Stimulated activated CD8-positive, alpha-beta memory T cell treated with anti-CD3 and anti-CD28 coated beads, Interleukin-2, amount 100 ng/mL, for 1 hour (primary cell): ENCODE data around the gene APOC3.
"Not testable (repeated sequence)": the region's sequence is repeated elsewhere in the genome, so short reads cannot be mapped to it uniquely, and the experiment has no call there.

Source experiments
- DNase-seq, 2 donors: peaks; one replicate each; pipeline ENCODE4 v3.0.0-alpha.2; 2020; ENCODE audit warnings: low read depth in 2 of 2

APOC3 gene

DNA sequence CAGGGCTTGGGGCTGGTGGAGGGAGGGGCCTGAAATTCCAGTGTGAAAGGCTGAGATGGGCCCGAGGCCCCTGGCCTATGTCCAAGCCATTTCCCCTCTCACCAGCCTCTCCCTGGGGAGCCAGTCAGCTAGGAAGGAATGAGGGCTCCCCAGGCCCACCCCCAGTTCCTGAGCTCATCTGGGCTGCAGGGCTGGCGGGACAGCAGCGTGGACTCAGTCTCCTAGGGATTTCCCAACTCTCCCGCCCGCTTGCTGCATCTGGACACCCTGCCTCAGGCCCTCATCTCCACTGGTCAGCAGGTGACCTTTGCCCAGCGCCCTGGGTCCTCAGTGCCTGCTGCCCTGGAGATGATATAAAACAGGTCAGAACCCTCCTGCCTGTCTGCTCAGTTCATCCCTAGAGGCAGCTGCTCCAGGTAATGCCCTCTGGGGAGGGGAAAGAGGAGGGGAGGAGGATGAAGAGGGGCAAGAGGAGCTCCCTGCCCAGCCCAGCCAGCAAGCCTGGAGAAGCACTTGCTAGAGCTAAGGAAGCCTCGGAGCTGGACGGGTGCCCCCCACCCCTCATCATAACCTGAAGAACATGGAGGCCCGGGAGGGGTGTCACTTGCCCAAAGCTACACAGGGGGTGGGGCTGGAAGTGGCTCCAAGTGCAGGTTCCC lies at the start of gene APOC3:
TSS of gene APOC3 (plus strand) at position 383 of the 659 bp plus-strand sequence. CDS start 676 bp downstream, outside the sequence.
- no peak for DNase-seq

DNA sequence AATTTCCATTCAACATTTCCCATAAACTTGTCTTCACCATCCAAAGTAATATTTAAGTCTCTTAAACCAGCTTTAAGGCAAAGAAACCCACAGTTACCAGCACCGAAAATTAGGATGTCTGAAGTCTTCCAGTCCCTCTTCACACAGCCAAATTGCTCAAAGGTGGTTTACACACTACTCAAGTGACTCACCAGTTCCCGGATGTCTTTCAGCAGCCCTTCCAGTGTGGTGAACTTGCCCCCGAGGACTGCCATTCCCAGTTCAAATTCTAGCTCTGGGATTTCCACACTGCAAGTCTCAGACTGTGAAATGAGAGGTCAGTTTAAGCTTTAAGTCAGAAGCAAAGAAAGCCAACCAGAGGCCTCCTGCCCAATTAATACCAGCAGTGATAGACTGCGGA lies 47.0 kb upstream of the APOC3 start:
- no peak for DNase-seq

DNA sequence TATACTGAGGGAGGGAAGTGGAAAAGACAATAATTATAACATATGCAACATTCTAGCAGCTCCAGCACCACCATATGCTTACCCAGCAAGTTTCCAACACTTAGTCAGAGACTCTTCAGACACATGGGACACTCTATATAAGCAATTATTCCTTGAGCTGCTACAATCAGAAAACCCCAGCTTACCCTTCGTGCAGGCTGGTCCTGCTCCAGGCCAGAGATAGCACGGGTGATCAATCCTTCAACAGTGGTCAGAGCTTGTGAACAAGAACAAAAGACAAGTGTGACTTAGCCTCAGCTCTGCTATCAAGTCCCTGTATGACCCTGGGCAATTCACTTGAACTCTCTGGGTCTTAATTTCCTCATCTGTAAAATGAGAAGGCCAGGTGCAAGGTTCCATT lies 43.4 kb upstream of the APOC3 start:
- no peak for DNase-seq

DNA sequence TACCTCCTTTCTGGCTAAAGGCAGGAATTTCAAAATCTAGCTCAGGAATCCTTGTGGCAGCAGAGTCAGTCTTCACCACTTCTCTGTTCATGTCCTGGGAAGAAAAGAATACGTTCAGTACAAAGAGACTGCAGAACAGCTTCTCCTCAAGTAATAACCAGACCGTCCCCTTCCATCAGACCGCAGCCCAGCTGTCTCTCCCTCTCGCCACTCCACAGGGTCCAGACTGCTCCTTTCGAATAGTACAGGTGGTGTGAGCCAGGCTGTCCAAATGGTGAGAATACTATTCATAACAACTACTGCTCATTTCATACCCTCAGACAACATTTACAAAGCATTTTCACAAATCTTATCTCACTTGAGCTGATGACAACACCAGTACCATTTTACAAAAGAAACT lies 42.7 kb upstream of the APOC3 start:
- DNase-seq = no peak

DNA sequence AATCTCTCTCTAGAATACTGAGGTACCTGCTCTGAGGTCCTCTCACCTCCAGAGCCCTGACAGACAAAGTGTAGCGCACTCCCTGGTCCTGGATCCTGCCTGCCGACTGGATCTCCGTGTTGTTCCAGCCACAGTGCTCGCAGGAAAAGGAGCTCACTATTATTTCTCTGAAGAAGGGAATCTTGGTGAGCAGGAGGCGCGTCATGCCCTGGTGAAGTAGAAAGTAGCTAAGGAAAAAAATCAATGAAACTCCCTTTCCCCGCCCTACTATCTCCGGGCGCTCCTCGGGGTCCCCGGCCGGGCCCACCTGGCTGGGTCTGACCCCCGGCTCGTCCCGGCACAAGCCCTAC lies 42.3 kb upstream of the APOC3 start:
- DNase-seq = no peak

DNA sequence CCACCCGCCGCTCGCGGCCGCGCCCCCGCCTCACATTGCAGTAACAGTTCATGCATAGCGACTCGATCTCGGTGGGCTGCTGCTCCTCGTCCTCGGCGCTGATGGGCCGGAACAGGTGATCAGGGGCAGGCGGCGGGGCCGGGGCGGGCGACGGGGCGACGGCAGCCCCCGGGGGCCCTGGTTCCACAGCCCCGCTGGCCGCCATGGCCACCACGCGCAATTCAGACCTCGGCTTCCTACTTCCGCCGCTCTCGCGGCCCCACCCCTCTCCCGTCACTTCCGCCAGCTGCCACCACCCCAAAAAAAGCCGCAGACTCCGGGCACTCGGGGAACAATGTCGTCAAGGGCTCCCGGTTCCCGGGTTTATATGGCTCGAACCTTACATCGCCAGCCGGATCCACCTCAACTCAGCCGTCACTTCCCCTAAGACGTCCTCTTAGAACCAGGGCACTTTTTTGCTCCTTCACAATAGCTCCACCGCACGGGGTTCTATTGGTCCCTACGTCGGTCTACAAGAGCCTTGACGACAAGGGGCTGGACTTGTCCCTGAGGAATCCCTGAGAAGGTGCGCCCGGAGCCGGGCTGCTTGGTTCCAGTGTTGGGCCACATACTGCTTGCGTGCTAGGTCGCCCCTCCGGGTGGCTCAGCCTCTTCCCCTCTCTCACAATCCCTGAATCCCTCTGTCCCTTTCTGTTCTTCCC lies 41.8 kb upstream of the APOC3 start, which contains the start of gene ZPR1:
TSS of gene ZPR1 (minus strand) at position 238 of the 701 bp plus-strand sequence. CDS start at position 205, 33 bp downstream.
- peak; percentile 74 to 77 for DNase-seq

DNA sequence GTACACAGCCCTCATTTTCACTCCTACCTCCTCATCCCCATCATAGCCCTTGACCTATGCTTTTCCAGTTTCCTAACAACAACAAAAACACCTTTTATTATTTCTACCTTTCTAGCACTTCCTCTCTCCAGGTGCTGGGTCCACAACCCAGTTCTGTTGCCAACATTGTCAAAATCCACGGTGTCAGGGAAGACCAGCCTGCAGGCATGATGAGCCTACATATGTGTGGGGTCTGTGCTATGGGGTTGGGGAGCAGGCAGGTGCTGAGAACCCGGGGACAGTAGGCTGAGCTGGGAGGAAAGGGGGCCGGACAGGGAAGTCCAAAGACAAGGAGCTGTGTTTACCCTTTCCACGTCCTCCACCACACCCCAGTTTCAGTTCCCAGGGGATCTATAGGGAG lies 41.2 kb upstream of the APOC3 start:
- DNase-seq = no peak

DNA sequence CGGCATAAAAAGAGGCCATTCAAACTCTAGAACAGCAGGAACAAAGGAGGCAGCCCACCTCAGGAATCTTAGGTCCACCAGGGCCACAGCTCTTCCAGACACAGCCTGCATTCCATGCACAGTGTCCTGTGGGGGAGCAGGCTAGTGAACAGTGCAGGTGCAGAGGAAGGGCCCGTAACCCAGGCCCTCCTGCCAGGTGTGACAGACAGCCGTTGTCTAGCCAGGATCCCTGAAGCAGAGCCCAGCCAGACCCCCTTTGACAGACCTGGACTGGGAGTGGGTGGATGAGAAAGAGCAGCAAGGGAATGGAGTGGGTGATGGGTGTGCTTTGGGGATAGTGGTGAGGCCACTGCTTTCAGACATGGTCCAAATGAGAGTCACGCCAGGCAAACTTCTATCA lies 40.7 kb upstream of the APOC3 start:
- DNase-seq = no peak

DNA sequence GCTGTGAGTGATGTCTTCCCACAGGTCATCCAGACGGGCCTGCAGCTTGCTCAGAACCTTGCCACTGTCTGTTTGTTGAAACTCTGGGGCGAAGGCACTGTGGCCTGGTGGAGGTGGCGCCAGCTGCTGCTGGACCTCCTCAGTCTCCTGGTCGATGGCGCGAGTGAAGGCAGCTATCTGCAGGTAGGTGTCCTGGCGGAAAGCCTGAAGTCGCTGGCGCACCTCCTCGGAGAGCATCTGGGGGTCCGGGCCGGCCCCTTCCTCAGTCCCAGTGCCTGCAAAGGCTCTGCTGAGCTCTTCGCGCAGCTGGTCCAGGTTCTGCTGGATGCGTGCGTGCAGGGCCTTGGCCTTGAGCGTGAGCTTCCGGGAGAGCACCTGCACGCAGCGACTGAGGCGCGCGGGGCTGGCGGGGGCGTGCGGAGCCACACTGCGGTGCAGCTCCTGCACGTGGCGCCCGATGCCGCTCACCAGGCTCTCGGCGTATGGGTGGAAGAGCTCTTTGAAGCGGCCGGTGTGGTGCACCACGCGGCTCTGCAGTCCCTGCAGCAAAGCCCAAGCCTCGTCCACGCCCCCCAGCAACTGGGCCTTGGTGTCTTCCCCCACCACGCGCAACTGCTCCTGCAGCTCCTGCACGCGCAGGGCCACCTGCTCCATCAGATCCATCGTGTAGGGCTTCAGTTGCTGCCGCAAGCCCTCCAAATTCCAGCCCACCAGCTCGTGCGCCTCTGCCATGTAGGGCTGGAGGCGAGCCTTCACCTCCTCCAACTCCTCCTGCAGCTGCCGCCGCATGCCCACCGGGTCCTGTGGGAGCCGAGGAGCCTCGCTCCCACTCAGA lies 39.3 kb upstream of the APOC3 start:
- DNase-seq = no peak

DNA sequence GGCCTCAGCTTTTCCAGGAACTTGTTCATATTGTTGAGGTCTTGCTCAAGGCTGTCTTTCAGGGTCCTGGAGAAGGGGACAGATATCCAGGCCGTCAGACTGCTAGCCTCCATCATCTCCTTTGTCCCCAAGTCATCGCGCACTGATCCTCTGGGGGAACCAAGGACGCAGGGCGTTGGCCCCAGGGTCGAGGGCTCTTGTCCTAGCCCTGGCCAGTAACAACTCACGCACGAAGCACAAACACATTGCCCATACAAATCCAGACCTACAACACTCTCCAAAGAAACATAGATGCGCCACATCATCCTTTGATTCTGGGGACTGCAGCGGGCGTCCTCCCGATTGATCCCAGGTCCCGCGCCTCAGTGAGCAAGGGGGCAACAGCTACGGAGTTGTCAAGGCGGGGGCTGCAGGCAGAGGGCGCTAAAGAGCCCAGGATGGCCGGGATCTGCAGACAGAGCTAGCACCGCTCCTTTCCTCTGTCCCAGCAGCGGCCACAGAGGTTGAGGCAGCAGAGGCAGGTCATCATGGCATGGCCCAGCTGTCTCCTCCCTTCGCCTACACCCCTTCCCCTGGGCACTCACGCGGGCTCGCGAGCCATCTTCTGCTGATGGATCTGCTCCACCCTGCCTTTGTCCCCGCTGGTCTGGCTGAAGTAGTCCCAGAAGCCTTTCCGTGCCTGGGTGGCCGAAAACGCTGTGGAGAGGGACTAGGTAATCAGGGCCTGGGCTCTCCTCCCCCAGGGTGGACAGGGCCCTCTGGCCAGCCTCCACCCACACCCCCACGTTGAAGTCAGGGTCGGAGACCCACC lies 38.5 kb upstream of the APOC3 start:
- peak; percentile 51 to 56 for DNase-seq

DNA sequence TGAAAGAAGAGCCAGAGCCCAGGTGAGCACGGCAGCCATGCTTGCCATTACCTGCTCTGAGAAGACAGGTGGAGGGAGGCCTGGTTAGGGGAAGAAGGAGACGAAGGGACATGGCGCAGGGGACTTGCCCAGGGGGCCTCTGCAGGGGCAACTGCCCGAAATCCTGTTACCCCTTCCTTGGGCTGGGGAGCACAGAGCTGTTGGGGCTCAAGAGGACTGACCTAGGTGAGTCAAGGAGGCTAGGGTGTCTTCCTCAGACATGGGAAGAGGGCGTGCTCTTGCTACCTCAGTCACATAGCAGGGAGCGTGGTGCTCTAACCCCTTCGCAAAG lies 37.9 kb upstream of the APOC3 start, which contains the start of gene APOA5:
TSS of gene APOA5 (minus strand) at position 67 of the 331 bp plus-strand sequence. CDS start at position 48, 19 bp downstream.
- DNase-seq = no peak

DNA sequence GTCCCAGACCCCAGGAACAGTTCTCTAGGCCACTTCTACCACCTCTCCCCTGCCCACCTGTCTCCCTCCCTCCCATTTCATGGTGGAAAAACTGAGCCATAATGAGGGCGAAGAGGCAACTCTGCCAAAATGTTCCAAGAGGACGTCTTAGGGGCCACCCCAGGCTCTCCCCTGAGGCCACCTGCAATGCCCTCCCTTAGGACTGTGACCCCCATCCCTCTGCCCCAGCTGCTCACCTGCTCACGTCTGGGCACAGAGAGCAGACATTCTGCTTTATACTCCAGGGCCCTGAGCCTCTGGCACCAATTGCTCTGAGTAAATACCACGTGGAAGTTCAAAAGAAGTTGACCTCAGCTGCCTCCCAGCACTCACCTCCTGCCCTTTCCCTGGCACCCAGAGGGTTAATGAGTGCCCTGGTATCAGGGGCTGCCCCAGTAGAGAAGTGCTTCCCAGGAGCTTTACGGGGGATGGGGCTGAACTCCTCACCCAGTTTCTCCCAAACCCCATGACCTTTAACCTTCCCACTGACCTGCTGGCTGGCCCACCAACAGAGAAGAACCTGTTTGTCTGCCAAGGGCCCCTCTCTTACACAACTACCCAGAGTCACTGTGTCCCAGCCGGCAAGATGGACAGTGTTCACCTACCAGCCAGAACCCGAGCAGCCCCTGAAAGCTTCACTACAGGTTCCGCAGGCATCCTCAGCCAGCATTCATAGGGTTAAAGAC lies 37.4 kb upstream of the APOC3 start:
- no peak for DNase-seq

DNA sequence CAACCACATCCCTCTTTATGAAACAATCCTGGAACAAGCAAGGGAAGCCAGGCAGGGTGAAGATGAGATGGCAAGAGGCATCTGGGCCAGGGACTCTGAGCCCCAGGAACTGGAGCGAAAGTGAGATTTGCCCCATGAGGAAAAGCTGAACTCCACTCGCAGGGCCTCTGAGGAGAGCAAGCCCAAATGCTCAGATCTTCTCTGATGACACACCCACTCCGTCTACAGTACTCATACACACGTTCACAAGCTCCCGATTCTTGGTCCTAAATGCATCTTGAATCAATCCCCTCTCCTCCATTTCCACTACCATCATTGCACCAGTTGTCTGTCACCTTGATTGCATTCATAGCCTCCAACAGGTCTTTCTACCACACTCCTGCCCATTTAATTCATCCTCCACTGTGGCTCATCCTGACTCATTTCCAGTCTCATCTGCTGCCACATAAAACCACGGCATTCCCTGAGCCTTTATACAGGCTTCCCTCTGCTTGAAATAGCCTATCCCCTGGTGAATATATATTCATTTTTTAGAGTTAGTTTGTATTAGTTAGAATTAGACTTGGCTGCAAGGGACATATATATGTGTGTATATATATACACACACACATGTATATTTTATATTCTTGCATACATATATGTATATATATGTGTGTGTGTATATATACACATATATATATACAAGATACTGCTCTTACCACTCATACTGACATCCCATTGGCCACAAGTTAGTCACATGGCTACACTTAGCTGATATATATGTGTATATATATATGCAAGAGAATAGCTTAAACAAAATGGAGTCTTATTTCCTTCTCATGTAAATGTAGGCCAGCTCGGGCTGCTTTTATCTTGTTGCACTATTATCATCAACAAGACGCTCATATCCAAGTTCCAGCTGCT lies 36.6 kb upstream of the APOC3 start:
- no peak for DNase-seq

DNA sequence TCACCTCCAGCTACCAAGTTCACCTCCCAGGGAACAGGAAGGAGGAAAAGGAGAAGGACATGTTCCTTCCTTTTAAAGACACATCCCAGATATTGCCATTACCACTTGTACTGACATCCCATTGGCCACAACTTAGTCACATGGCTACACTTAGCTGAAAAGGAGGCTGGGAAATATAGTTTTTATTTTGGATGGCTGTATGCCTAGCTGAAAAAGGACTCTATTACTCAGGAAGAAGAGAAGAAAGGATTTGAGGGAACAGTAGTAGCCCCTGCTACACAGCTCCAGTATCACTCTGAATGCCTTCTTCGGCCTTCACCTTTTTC lies 36.0 kb upstream of the APOC3 start:
- no peak for DNase-seq

DNA sequence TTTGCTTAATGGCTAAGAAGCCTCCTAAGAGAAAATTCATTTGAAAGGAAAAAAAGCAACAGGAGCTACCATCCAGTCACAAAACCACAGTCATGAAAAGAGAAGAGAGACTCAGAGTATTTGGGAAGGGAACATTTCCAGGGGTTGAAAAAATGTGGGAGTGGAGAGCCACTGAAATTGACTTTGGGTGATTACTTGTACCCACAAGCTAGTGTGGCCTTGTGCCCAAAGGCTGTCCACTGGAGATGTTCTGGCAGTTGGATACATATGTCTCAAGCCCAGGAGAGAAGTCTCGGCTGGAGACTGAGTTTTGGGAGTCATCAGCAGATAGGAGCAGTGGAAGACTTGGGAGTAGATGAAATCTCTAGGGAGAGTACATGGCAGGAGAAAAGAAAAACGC lies 34.9 kb upstream of the APOC3 start:
- no peak for DNase-seq

DNA sequence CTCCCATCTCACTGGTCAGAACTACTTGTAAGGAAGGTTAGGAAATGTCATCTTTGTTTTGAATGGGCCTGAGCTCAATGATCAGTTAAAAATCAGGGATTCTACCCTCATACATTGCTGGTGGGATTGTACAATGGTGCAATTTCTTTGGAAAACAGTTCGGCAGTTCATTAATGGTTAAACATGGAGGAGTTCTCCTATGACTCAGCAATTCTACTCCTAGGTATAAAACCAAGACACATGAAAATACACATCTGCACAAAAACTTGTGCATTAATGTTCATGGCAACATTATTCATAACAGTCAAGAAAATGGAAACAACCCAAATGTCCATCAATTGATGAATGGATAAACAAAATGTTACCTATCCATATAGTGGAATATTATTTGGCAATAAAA lies 33.2 kb upstream of the APOC3 start:
- no peak for DNase-seq

DNA sequence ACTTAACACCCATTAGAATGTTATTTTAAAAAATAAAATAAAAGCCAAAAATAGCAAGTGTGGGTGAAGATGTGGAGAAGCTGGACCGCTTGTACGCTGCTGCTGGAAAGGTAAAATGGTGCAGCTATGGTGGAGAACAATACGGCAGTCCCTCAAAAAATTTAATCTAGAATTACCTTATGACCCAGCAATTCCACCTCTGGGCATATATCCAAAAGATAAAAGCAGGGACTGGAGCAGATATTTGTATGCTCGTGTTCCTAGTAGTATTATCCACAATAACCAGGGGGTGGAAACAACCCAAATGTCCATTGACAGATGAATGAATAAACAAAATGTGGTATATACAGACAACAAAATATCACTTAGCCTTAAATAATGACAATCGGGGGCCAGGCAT lies 31.9 kb upstream of the APOC3 start:
- DNase-seq = no peak

DNA sequence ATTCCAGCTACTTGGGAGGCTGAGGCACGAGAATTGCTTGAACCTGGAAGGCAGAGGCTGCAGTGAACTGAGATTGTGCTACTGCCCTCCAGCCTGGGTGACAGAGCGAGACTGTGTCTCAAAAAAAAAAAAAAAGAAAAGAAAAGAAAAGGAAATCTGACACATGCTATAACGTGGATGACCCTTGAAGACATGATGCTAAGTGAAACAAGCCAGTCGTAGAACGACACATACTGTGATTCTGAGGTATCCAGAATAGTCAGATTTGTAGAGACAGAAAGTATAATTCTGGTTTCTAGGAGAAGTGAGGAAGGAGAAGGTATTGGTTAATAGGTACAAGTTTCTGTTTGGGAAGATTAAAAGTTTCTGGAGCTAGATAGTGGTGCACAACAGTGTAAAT lies 31.3 kb upstream of the APOC3 start:
- no peak for DNase-seq

DNA sequence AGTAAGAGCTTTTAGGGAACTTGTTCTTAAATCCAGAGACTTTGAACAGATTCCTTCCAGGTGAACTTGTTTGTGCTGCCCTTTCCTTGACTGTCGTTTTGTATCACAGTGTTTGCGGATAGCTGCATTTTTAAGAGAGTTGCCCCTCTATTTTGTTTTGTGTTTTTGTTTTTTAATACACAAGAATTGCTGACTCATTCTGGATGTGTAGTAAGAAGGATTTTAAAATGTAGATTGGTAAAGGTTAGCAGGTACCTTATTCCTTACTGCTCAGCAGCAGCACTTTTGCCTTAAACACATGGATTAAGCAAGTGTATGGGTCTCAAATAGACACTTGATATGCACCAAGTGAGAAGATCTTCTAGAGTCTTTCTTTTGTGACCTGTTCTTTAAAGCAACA lies 29.1 kb upstream of the APOC3 start:
- no peak for DNase-seq

DNA sequence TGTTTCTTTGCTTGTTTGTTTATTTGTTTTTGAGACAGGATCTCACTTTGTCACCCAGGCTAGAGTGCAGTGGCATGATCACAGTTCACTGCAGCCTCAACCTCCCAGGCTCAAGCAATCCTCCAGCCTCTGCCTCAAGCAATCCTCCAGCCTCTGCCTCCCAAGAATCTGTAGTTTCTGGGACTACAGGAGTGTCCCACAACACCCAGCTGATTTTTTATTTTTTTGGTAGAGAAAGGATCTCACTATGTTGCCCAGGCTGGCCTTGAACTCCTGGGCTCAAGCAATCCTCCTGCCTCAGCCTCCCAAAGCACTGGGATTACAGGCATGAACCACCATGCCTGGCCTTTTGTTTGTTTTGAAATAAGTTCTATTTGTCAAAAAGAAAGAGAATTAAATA lies 28.0 kb upstream of the APOC3 start:
- not testable (repeated sequence) for DNase-seq
